Gastrocnemius medialis (tissue), 4 donors: ENCODE measurements around the gene PRH1.

Experiments
- CTCF ChIP-seq, 5 experiments: fragments of 450-650 bp in 3 of 5; fragments of 200-600 bp in 2 of 5; sonication (generic) in 2 of 5; IDR thresholded peaks in 4 of 5; conservative IDR thresholded peaks in 1 of 5; 1 replicate in 4 of 5; 2 replicates in 1 of 5; pipeline ENCODE4 v1.5.1; 2016 to 2019; ENCODE audit warnings: antibody characterized with exemption in 5 of 5, mild to moderate bottlenecking in 3 of 5, moderate library complexity in 3 of 5
- POLR2A ChIP-seq, 2 donors: fragments of 450-650 bp; IDR thresholded peaks; one replicate each; pipeline ENCODE4 v1.6.1; 2017; ENCODE audit warnings: antibody characterized with exemption in 2 of 2, mild to moderate bottlenecking in 2 of 2, moderate library complexity in 2 of 2

GRCh38 chr12:10896854-10897253, 12.8 kb upstream of the PRH1 start:
- no peak for TF ChIP-seq POLR2A (IDR thresholded peaks at IDR 0.05)
- TF ChIP-seq CTCF (IDR thresholded peaks at IDR 0.05 in 4 of 5, conservative IDR thresholded peaks at IDR 0.05 in 1 of 5) = no peak
